Activated CD8-positive, alpha-beta memory T cell treated with anti-CD3 and anti-CD28 coated beads for 24 hours (primary cell): ENCODE data around the gene KIF21B.

Source experiments
- DNase-seq: peaks from one replicate; pipeline ENCODE4 v3.0.0-alpha.2; 2020

KIF21B gene

GRCh38 chr1:201017828-201018163 is 5.7 kb downstream of the KIF21B start:
- DNase-seq = no peak

GRCh38 chr1:201016943-201017827 is 6.3 kb downstream of the KIF21B start:
- no peak for DNase-seq

DNA sequence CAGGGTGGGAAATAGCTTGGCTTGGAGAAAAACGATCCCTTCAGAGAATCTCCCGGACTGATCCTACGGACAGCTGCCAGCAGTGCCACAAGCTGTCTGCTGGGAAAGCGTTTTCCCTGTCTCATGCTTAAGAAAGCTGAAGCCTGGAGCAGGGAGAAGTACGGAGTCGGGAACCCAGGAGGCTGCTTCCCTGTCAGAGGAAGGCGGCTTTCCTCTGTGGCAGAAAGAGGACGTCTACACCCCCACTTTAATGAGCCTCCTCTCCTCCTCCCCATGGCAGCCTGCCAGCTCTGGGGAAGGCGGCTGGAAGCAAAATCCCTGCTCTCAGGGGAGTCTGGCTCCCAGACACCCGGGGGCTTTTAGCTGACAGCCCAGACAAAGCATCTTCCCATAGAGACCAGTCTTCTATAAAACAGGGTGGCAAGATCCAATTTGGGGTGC is 7.3 kb downstream of the KIF21B start:
- DNase-seq = no peak

GRCh38 chr1:201015551-201016091 is 7.9 kb downstream of the KIF21B start:
- no peak for DNase-seq

GRCh38 chr1:201014816-201015200 is 8.7 kb downstream of the KIF21B start:
- DNase-seq = no peak

DNA sequence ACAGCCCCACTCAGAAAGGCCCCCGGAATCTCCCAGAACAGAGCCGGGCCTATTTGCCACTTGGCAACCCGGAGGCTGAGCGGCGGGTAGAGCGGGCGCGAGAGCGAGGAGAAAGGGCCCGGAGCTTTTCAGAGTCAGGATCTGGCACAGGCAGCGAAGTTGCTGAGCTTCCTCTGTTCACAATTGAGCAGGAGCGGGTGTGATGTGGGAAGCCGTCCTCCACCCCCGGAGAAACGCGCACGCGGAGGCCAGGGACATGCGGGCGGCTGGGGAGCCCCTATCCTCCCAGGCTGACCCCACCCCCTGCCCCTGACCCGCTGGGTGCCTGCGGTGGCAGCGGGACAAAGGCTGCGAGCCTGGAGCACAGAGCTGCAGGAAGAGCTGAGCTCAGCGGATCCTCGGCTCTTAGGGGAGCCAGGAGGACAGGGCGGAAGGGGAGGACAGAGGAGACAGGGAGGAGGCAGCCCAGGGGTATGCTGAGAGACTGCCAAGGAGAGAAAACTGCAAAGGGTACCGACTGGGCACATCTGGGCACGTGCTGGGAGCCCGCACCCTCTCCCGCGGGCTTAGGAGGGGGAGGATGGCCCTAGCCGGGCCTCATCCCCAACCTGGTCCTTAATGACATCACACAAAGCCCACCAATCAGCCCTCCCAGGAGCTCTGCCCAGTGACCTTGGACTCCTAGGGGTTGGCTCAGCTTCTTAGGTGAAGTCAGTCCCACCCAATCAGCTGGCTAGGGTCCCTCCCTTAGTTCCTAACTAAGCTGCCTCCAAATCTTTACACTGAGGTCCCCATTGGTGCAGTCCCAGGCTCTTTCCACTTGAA is 9.3 kb downstream of the KIF21B start:
- DNase-seq = no peak

DNA sequence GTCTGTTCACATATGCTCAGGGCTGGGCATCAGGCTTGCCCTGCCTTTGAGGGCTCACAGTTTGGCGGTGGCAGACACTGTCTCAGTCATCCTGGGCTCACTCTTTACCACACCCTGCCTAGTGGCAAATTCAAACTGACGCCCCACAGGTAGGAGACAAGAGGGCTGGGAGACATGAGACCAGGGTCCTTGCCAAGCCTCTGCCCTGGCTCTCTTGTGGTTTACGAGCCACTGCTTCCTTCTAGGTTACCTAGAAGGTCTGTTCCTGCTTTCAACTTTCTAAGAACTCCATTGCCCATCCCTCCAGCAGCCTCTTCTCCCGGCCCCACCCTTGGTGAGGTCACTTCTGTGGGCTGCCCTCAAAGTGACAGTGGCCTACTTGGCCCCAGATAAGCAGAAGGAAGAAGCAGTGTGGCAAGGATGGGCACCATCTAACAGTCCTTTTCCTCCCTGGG is 10.5 kb downstream of the KIF21B start:
- DNase-seq = no peak

DNA sequence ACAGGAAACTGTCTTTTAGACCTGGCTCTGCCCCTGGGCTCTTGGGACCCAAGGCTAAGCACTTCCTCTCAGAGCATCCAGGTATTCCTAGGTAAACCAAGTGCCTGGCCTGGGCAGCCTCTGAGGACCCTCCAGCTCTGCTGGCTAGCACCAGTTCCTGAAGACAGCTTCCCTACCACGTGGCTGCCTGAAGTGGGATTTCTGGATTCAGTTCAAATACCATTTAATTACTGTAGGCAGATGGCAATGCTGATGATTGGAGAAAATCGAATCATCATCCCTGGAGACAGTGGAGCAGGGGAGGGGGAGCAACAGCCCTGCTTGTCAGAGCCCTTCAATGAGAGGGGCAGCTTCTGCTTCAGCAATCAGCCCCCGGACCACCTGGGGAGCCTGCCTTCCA is 11.9 kb downstream of the KIF21B start:
- no peak for DNase-seq

GRCh38 chr1:201009962-201010645 is 13.4 kb downstream of the KIF21B start:
- no peak for DNase-seq

GRCh38 chr1:201008666-201009360 is 14.7 kb downstream of the KIF21B start:
- DNase-seq = no peak

DNA sequence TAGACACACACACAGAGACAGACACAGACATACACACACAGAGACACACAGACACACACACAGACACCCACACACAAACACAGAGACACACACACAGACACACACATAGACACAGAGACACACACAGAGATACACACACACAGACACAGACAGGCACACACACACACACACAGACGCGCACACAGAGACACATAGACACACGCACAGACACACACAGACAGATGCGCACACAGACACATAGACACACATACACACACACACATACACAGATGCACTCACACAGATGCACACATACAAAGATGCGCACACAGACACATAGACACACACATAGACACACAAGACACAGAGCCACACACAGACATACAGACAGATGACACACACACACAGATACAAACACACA is 16.0 kb downstream of the KIF21B start:
- DNase-seq = no peak

GRCh38 chr1:201006450-201006849 is 17.1 kb downstream of the KIF21B start:
- no peak for DNase-seq

DNA sequence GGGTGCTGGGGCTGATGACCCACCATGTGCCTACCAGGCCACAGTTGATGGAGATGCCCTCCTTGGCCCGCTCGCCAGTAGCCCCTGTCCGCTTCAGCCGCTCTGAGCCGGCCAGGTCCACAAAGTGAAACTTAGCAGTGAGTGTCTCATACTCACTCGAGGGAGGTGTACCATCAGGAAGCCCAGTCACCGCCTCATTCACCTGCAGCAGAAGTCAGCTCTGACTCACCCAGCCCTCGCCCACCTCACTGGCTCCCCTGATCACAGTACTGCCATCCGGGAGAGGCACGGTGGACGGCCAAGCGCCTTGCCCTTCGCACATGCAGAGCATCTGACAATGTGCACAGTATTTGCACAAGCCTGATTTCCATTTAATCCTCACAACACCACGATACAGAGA is 18.8 kb downstream of the KIF21B start:
- no peak for DNase-seq

DNA sequence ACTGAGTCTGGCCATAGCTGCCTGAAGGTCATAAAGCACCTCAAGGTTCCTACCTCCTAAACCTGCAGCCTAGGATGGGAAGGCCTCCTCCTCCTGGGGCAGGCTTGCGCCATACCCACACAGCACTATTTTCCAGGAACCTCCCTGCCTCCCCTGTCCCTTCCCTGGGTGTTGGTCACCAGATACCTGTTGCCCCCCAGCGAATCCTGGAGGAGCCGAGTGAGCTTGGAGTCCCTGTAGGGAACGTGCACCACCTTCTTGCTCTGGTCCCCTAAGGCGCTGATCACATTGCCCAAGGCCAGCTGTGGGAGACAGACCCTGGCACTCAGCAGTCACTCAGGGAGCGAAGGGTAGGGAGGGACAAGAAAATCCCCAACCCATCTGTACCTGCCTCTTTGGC is 19.4 kb downstream of the KIF21B start:
- no peak for DNase-seq

GRCh38 chr1:201002510-201002909 is 21.0 kb downstream of the KIF21B start:
- no peak for DNase-seq

- no peak for DNase-seq
Measured at GRCh38 chr1:201001962-201002361, 21.6 kb downstream of the KIF21B start.

GRCh38 chr1:201000391-201000790 is 23.1 kb downstream of the KIF21B start:
- DNase-seq = no peak

DNA sequence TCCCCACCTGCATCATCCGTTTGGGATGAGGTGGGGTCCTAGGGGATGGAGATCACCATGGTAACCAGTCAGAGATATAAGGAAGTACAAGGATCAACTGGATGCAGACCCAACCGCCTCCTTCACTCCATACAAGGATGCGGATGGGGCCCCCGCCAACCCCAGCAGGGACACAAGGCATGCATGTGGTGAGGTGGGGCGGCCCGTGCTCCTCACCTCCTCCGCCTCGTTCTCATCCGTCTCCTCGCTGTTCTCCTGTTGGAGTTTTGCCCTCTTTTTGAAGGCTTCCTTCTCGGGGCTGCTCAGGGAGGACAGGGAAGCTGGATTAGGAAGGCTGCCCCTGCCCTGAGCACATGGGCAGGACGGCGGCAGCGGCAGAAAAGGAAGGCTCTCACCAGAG is 23.8 kb downstream of the KIF21B start:
- DNase-seq = no peak

DNA sequence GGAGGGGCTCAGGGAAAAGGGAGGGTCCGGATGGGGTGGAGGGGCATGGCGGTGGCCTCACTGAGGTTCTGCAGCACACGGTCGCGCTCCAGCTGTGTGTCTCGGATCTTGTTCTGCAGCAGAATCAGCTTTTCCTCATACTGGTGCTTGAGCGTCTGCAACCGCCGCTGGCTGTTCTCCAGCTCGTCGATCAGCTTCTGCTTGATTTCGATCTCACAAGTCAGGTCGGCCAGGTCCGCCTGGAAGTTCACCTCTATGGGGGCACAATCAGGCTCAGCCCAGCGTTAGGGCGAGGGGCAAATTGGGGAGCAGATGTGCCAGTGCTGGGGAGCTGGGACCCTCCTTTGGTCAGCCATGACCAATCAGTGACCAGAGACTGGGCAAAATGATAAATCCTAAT is 25.2 kb downstream of the KIF21B start:
- DNase-seq = no peak

- no peak for DNase-seq
Measured at GRCh38 chr1:200992382-200993048, 31.0 kb downstream of the KIF21B start.

- DNase-seq = no peak
Measured at GRCh38 chr1:200991097-200991614, 32.4 kb downstream of the KIF21B start.

DNA sequence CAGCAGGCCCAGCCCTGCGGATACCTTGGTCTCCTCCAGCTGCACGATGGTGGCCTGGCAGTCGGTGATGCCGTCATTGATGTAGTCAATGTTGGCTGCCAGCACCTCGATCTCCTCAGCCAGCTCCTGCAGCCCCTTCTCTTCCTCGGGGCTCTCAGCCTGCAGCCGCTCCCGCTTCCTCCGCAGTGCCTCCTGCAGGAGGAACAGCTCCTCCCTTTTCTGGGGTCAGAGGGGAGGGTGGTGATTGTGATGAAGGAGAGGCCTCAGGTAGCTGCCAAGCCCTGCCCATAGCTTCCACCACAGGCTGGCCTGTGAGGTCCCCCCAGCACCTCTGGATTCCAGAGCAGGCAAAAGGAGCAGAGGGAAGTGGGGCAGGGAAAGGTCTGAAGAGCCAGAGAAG is 33.4 kb downstream of the KIF21B start:
- no peak for DNase-seq
